Omental fat pad (tissue), 4 donors: ENCODE results near the gene LPP. TPM values are rescaled to one million over a fixed set of nuclear protein-coding genes. Genes with fewer than 3 reads are reported as not detected.

Source experiments
- ATAC-seq: fragments of 150-250 bp; one replicate; pipeline ENCODE4 v1.9.1; 2016; ENCODE audit warnings: mild to moderate bottlenecking, moderate library complexity; ENCODE audit not compliant: low FRiP score
- DNase-seq: peaks from one replicate; pipeline ENCODE4 v3.0.0-alpha.2; 2019; ENCODE audit warnings: low spot score
- CTCF ChIP-seq, 3 donors: fragments of 450-650 bp; IDR thresholded peaks; one replicate each; pipeline ENCODE4 v1.5.1; 2016 to 2017; ENCODE audit warnings: antibody characterized with exemption in 3 of 3, mild to moderate bottlenecking in 3 of 3, moderate library complexity in 2 of 3
- total RNA-seq, 4 donors: library from RNA; depleted of rRNA; stranded (reverse); fragments of >200 nt; gene quantifications; one replicate each; pipeline ENCODE4 v1.1.0, GENCODE V29; 2016

LPP gene
- total RNA-seq, 4 donors from 2014 or later, result 113 to 302 (median 126) TPM

- no peak for DNase-seq
- no peak for ATAC-seq
- no peak for TF ChIP-seq CTCF (IDR thresholded peaks at IDR 0.05)
Observed at GRCh38 chr3:188261011-188261410, 107.1 kb downstream of the LPP start.

- no peak for TF ChIP-seq CTCF (IDR thresholded peaks at IDR 0.05)
- DNase-seq (no peak), ATAC-seq (no peak)
Observed at GRCh38 chr3:188262488-188262887, 108.5 kb downstream of the LPP start.

GRCh38 chr3:188262913-188263683 lies 109.1 kb downstream of the LPP start:
- ATAC-seq, result no peak
- no peak for TF ChIP-seq CTCF (IDR thresholded peaks at IDR 0.05)
- no peak for DNase-seq

- DNase-seq (no peak), ATAC-seq (no peak)
- no peak for TF ChIP-seq CTCF (IDR thresholded peaks at IDR 0.05)
Observed at GRCh38 chr3:188264226-188265207, 110.6 kb downstream of the LPP start.

- TF ChIP-seq CTCF (IDR thresholded peaks at IDR 0.05), result no peak
- no peak for DNase-seq
- peak; percentile 22 for ATAC-seq
Observed at GRCh38 chr3:188266562-188267274, 112.8 kb downstream of the LPP start.

- TF ChIP-seq CTCF (IDR thresholded peaks at IDR 0.05), result no peak
- DNase-seq (no peak), ATAC-seq (no peak)
Observed at GRCh38 chr3:188267790-188268335, 113.9 kb downstream of the LPP start.
